GM12878 (cell line): ENCODE data around the gene SPACDR. TPM values are rescaled to one million over a fixed set of nuclear protein-coding genes. Genes with fewer than 3 reads are reported as not detected.
A peak's percentile ranks its signal among the peaks of the same experiment; 100 is the strongest.

Experiments
- ATF7 ChIP-seq: fragments of 450-650 bp; IDR thresholded peaks from 2 replicates; pipeline ENCODE4 v1.6.1; 2016; ENCODE audit warnings: low read depth, mild to moderate bottlenecking
- BACH1 ChIP-seq: fragments of 450-650 bp; IDR thresholded peaks from 2 replicates; pipeline ENCODE4 v1.6.1; 2017; ENCODE audit warnings: mild to moderate bottlenecking, borderline replicate concordance
- CHD2 ChIP-seq: IDR thresholded peaks from 2 replicates; pipeline ENCODE4 v1.6.1; 2011; ENCODE audit warnings: low read depth, low read length, improper control_type of control experiment, borderline replicate concordance
- E2F8 ChIP-seq: fragments of 450-650 bp; IDR thresholded peaks from 2 replicates; pipeline ENCODE4 v1.6.1; 2018; ENCODE audit warnings: mild to moderate bottlenecking, low read depth, moderate library complexity; ENCODE audit not compliant: partially characterized antibody
- EGR1 ChIP-seq, 2 experiments: IDR thresholded peaks; 1 replicate in 1 of 2; 2 replicates in 1 of 2; pipeline ENCODE4 v1.6.1; 2011 to 2012; ENCODE audit warnings: low read depth in 2 of 2, low read length in 2 of 2, borderline replicate concordance in 1 of 2, mild to moderate bottlenecking in 1 of 2, moderate library complexity in 1 of 2
- FOXK2 ChIP-seq: fragments of 450-650 bp; IDR thresholded peaks from 2 replicates; pipeline ENCODE4 v1.6.1; 2017; ENCODE audit warnings: mild to moderate bottlenecking, moderate library complexity
- HDAC6 ChIP-seq: fragments of 200-600 bp; sonication (generic); IDR thresholded peaks from one replicate; pipeline ENCODE4 v1.8.0; 2017; ENCODE audit warnings: antibody characterized with exemption; ENCODE audit not compliant: unreplicated experiment
- IKZF1 ChIP-seq: fragments of 450-650 bp; conservative IDR thresholded peaks from 2 replicates; pipeline ENCODE4 v1.6.1; 2017; ENCODE audit warnings: antibody characterized with exemption, mild to moderate bottlenecking
- IKZF2 ChIP-seq, 2 experiments: fragments of 450-650 bp; IDR thresholded peaks; 2 replicates each; pipeline ENCODE4 v1.6.1; 2017; ENCODE audit warnings: mild to moderate bottlenecking in 2 of 2, moderate library complexity in 2 of 2
- LARP7 ChIP-seq: fragments of 450-650 bp; IDR thresholded peaks from 2 replicates; pipeline ENCODE4 v1.6.1; 2017; ENCODE audit warnings: mild to moderate bottlenecking
- MTA2 ChIP-seq: fragments of 450-650 bp; IDR thresholded peaks from 2 replicates; pipeline ENCODE4 v1.6.1; 2016; ENCODE audit warnings: low read depth, mild to moderate bottlenecking, moderate library complexity
- MYB ChIP-seq: fragments of 150-350 bp; IDR thresholded peaks from 2 replicates; pipeline ENCODE4 v1.6.1; 2014; ENCODE audit warnings: mild to moderate bottlenecking, low read depth, low read length, borderline replicate concordance
- NR2C2 ChIP-seq: IDR thresholded peaks from 2 replicates; pipeline ENCODE4 v1.6.1; 2011; ENCODE audit warnings: borderline replicate concordance, low read depth; ENCODE audit not compliant: control insufficient read depth, insufficient read length
- RAD21 ChIP-seq: IDR thresholded peaks from 2 replicates; pipeline ENCODE4 v1.6.1; 2011; ENCODE audit warnings: mild to moderate bottlenecking, low read depth, low read length, moderate library complexity; ENCODE audit not compliant: insufficient read depth
- RELA ChIP-seq: fragments of 450-650 bp; IDR thresholded peaks from 2 replicates; pipeline ENCODE4 v1.8.0; 2014; ENCODE audit warnings: borderline replicate concordance; ENCODE audit not compliant: partially characterized antibody
- RFX5 ChIP-seq: IDR thresholded peaks from 2 replicates; pipeline ENCODE4 v1.6.1; 2011; ENCODE audit warnings: low read depth, low read length, improper control_type of control experiment
- SMAD5 ChIP-seq: IDR thresholded peaks from 2 replicates; pipeline ENCODE4 v1.6.1; 2016; ENCODE audit warnings: antibody characterized with exemption, low read depth
- SMC3 ChIP-seq: IDR thresholded peaks from 2 replicates; pipeline ENCODE4 v1.6.1; 2011; ENCODE audit warnings: low read length, improper control_type of control experiment, borderline replicate concordance
- TAF1 ChIP-seq: IDR thresholded peaks from 2 replicates; pipeline ENCODE4 v1.6.1; 2011; ENCODE audit warnings: mild to moderate bottlenecking, low read depth, low read length, borderline replicate concordance
- ZBTB4 ChIP-seq: fragments of 450-650 bp; formaldehyde crosslinking; IDR thresholded peaks from 2 replicates; pipeline ENCODE4 v1.4.0; 2022; ENCODE audit warnings: mild to moderate bottlenecking, moderate library complexity
- ZNF592 ChIP-seq: fragments of 450-650 bp; IDR thresholded peaks from 2 replicates; pipeline ENCODE4 v1.6.1; 2017; ENCODE audit warnings: mild to moderate bottlenecking, moderate library complexity
- polyA plus RNA-seq, 11 experiments: library from polyadenylated mRNA; depleted of rRNA in 4 of 11; unstranded in 6 of 11; stranded (reverse) in 5 of 11; fragments of >200 nt; fragmentation: Nextera tagmentation in 4 of 11; fragmentation: Illumina TruSeq in 1 of 11; extraction: Ambion mirVana in 4 of 11; extraction: Trizol in 1 of 11; gene quantifications; 1 replicate in 1 of 11; 2 replicates in 10 of 11; pipeline versions ENCODE4 v1.2.1 to v1.2.3, GENCODE V29; 2011 to 2016; ENCODE audit warnings: inconsistent platforms in 2 of 11, missing spikeins in 2 of 11, low read depth in 1 of 11
- total RNA-seq, 4 experiments: library from RNA; depleted of rRNA in 3 of 4; stranded (reverse); fragments of >200 nt in 3 of 4; fragmentation: Illumina TruSeq in 1 of 4; extraction: Trizol in 1 of 4; gene quantifications; 2 replicates each; pipeline versions ENCODE4 v1.2.1 to v1.2.3, GENCODE V29; 2013 to 2021

The SPACDR gene
- total and polyA plus RNA-seq, 10 of the 15 experiments (the other 5 are each of a cell fraction or from before 2014, with no cell fraction given) = 0.18 to 1.5 (median 0.63) TPM

- TF ChIP-seq SMC3 (peak; percentile 74; the same call in 1 of the 2 replicates), RFX5 (no peak), EGR1 (IDR thresholded peaks at IDR 0.05; ENCODE audit: borderline replicate concordance in 1 of 2, low read depth in 2 of 2, low read length in 2 of 2) (peak in 1 of 2 experiments; percentile 94; a peak in 2 of 3 replicates), E2F8 (no peak), MTA2 (0 out of 2 replicates have a peak, but pooled peaks have one; percentile 28), ZNF592 (peak; percentile 84), LARP7 (peak; percentile 97), BACH1 (peak; percentile 65; the same call in 1 of the 2 replicates), HDAC6 (no peak), MYB (no peak), IKZF2 (IDR thresholded peaks at IDR 0.05) (no peak), ZBTB4 (CRISPR knock-in tag) (no peak), IKZF1 (peak; percentile 83), RELA (peak; percentile 57), CHD2 (no peak), NR2C2 (peak; percentile 35), ATF7 (no peak), RAD21 (peak; percentile 55), FOXK2 (no peak), SMAD5 (no peak), TAF1 (no peak)
Observed at GRCh38 chr7:100483090-100483721, 19.1 kb upstream of the SPACDR start (continued).
